ENCODE measurements around the gene GJC1. TPM values are rescaled to one million over a fixed set of nuclear protein-coding genes. Genes with fewer than 3 reads are reported as not detected.

The GJC1 gene
- total RNA-seq, 4 donors from 2014 or later = 1.2 to 5.9 (median 1.6) TPM

GRCh38 chr17:44798356-44798755, 31.7 kb downstream of the GJC1 start:
- H3K9me3 ChIP-seq = no peaks in the 10 kb centered on the region
- H3K36me3 ChIP-seq = no peaks in the 10 kb centered on the region
- no peaks in the 10 kb centered on the region for H3K27me3 ChIP-seq
- DNase-seq = no peak
- TF ChIP-seq CTCF (IDR thresholded peaks at IDR 0.05) = no peak
- no peak for TF ChIP-seq POLR2A (IDR thresholded peaks at IDR 0.05)
- peak overlapping the region; percentile 34 to 80 (median 74) for H3K27ac ChIP-seq
- no peak overlapping the region for H3K4me3 ChIP-seq
- peaks cover 0 to 25% (median 3%) of the 10 kb centered on the region in 3 donors for H3K4me1 ChIP-seq
- intact Hi-C loops (cut with DNase I) = no loop called here
- 32 to 45% methylated on average over 2 of the region's 2 CpGs for WGBS, 2 donors

- Histone ChIP-seq H3K27ac (peak overlapping the region; percentile 34 to 80 (median 74)), H3K27me3 (no peaks in the 10 kb centered on the region), H3K36me3 (no peaks in the 10 kb centered on the region), H3K4me3 (peak overlapping the region in 3 of 4 donors; percentile 6 to 48 (median 28)), H3K4me1 (peaks cover 0 to 25% (median 3%) of the 10 kb centered on the region in 3 donors), H3K9me3 (no peaks in the 10 kb centered on the region)
- WGBS, 2 donors = 78 to 83% methylated on average over 7 to 10 of the region's 11 CpGs
- TF ChIP-seq CTCF (IDR thresholded peaks at IDR 0.05) (no peak), POLR2A (IDR thresholded peaks at IDR 0.05) (peak in 1 of 4 donors; percentile 5)
- DNase-seq = no peak
- intact Hi-C loops (cut with DNase I) = no loop called here
Observed at GRCh38 chr17:44797802-44798201, 32.3 kb downstream of the GJC1 start.

- DNase-seq = no peak
- intact Hi-C loops (cut with DNase I) = no loop called here
- WGBS, 2 donors = 81 to 84% methylated on average over 9 of the region's 9 CpGs
- Histone ChIP-seq H3K36me3 (no peaks in the 10 kb centered on the region), H3K4me1 (peaks cover 0 to 25% (median 3%) of the 10 kb centered on the region in 3 donors), H3K9me3 (no peaks in the 10 kb centered on the region), H3K4me3 (peak overlapping the region in 3 of 4 donors; percentile 6 to 48 (median 28)), H3K27ac (peak overlapping the region; percentile 34 to 81 (median 74)), H3K27me3 (no peaks in the 10 kb centered on the region)
- TF ChIP-seq CTCF (IDR thresholded peaks at IDR 0.05) (no peak), POLR2A (IDR thresholded peaks at IDR 0.05) (no peak)
Observed at GRCh38 chr17:44796731-44797130, 33.4 kb downstream of the GJC1 start.

- H3K36me3 ChIP-seq = no peaks in the 10 kb centered on the region
- intact Hi-C loops (cut with DNase I) = no loop called here
- WGBS, 2 donors = 70% methylated on average over 10 of the region's 10 CpGs; no CpG with 5 or more reads in 1 of the 2 donors
- no peaks in the 10 kb centered on the region for H3K27me3 ChIP-seq
- DNase-seq = no peak
- H3K9me3 ChIP-seq = no peaks in the 10 kb centered on the region
- H3K4me3 ChIP-seq = peak overlapping the region in 3 of 4 donors; percentile 6 to 48 (median 28)
- peaks cover 0 to 25% (median 3%) of the 10 kb centered on the region in 3 donors for H3K4me1 ChIP-seq
- TF ChIP-seq CTCF (IDR thresholded peaks at IDR 0.05) = no peak
- peak overlapping the region in 3 of 4 donors; percentile 73 to 81 (median 75) for H3K27ac ChIP-seq
Observed at GRCh38 chr17:44795928-44796327, 34.2 kb downstream of the GJC1 start.

- 71 to 87% methylated on average over 8 of the region's 9 CpGs for WGBS, 2 donors
- Histone ChIP-seq H3K4me3 (peak overlapping the region in 1 of 4 donors; percentile 48), H3K27ac (peak overlapping the region; percentile 39 to 81 (median 74)), H3K27me3 (no peaks in the 10 kb centered on the region), H3K36me3 (no peaks in the 10 kb centered on the region), H3K4me1 (peaks cover 0 to 25% (median 3%) of the 10 kb centered on the region in 3 donors), H3K9me3 (no peaks in the 10 kb centered on the region)
- TF ChIP-seq CTCF (IDR thresholded peaks at IDR 0.05) (no peak), POLR2A (IDR thresholded peaks at IDR 0.05) (no peak)
- no peak for DNase-seq
- intact Hi-C loops (cut with DNase I) = no loop called here
Observed at GRCh38 chr17:44795421-44795820, 34.7 kb downstream of the GJC1 start.

All from esophagus squamous epithelium (tissue), 5 donors.